Amygdala (tissue), 56 donors: ENCODE measurements around the gene LSM14B.
A peak's percentile ranks its signal among the peaks of the same experiment; 100 is the strongest.
"Not testable (repeated sequence)": the region's sequence is repeated elsewhere in the genome, so short reads cannot be mapped to it uniquely, and the experiment has no call there.

Experiments used
- DNase-seq, 56 donors: peaks; one replicate each; lab custom pipeline; 2025; lab: John Stamatoyannopoulos, UW

Gene LSM14B

DNA sequence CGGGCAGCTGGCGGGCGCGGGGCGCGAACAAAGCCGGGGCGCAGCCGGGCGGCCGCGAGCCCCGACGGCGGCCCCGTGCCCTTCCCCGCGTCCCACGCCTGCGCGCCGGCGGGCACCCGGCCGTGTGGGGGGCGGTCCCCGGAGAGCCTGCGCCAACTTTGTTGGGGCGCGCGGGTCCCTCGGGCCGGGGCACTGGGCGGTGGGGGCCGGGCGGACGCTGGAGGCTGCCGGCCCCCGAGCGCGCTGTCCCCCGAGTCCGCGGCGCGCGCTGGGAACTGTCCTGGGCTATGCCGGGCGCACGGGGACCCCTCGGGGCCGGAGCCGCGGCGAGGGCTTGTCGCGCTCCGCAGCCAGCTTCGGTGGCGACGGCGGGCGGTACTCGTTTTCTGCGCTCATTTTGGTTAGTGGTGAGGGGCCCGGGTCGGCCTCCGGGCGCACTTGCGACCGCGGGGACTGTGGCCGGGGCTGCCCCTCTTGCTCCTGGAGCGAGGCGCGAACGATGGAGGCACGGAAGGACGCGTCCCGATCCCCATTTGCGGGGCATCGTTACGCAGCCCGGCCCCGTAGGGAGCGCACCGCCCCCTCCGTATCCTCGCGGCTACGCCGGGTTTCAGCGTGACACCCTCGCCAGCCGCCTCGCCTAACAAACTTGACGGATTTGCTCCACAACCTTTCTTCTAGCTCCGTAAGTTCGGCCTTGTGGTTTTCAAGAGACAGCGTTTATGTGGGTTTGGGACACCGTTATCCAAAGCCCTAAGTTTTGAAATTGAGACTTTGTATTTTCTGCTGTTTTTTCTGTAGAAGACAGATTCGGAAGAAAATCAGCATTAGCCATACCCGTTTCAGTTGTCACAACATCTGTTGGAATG, 21.9 kb downstream of the LSM14B start:
- DNase-seq: peak in 16 of 56 donors; percentile 8 to 51 (median 36)

DNA sequence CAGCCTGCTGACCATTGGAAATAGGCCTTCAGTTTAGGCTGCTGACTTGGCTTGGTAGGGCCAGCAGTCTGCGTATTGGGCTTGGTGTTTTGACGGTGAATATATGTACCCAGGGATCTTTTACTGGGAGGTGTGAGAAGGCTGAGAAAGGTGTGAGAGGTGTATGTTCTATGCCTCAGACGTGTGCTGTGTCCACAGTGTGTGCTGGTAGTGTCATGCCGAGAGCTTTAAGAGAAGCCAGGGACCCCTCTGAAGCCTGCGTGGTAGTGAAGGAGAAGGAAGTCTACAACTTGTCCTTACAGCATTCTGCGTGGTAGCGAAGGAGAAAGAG, 23.4 kb downstream of the LSM14B start:
- no peak for DNase-seq

DNA sequence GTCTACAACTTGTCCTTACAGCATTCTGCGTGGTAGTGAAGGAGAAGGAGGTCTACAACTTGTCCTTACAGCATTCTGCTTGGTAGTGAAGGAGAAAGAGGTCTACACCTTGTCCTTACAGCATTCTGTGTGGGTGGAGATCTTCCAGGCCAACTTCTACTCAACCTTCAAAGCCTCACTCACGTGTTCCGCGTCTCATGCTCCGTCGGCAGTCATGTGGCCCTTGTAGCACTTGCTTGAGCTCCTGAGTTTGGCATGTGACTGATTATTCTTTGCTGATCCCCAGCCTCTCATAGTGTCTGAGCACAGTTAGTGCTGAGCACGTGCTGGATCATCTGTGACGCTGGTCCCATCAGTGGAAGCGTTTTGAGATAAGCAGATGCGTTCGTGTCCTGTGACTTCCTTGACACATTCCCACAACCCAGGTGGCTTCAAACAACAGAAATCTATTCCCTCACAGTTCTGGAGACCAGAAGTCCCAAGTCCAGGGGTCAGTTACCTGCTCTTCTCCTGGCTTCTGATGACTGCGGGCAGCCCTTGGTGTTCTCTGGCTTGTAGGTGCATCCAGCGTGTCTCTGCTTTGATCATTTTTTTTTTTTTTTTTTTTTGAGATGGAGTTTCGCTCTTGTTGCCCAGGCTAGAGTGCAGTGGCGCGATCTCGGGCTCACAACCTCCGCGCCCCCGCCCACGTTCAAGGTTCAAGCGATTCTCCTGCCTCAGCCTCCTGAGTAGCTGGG, 23.9 kb downstream of the LSM14B start:
- DNase-seq: no peak

DNA sequence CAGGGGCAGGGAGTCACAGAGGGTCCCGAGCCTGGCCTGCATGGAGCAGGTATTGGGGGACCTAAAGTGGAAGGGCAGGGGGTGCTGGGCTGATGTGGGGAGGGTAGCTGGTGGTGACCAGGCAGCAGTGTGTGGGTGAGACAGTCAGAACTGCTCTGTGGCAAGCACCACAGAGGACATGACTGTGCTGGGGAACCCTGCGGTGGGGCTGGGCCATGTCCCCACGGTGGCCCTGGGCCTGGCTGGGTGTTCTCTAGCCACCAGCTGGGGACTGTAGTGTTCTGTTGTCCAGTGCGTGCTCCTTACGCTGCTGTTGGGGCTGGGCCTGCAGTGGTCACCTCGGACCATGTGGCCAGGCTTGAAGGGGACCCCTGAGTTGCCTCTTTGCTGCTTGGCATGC, 24.9 kb downstream of the LSM14B start:
- DNase-seq: no peak

DNA sequence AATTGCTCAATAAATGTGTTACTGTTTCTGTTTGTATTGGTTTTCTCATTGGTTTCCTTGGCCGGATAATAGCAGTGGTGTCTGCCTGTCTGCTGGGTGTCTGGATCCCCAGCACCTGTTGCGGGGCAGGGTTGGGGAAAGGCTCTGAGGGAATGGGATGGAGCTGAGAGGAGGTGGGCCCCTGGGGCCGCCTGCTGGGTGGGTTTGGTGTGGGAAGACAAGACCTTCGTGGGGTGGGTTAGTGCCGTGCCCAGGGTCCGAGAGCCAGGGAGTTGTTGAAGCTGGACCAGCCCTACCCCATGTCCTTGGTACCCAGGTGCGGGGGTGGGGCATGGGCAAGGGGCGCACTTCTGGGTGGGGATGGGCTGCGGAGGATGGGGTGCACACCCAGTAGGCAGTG, 25.3 kb downstream of the LSM14B start:
- DNase-seq: no peak

DNA sequence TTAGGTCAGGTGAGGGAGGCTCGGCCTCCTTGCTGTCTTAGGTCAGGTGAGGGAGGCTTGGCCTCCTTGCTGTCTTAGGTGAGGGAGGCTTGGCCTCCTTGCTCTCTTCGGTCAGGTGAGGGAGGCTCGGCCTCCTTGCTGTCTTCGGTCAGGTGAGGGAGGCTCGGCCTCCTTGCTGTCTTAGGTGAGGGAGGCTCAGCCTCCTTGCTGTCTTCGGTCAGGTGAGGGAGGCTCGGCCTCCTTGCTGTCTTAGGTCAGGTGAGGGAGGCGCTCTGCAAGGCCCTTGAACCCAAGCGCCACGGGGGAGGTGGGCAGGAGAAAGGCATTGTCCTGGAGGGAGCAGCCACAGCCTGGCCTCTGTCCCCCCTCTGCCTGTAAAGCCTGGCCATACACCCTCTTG, 26.1 kb downstream of the LSM14B start:
- DNase-seq: not testable (repeated sequence)

DNA sequence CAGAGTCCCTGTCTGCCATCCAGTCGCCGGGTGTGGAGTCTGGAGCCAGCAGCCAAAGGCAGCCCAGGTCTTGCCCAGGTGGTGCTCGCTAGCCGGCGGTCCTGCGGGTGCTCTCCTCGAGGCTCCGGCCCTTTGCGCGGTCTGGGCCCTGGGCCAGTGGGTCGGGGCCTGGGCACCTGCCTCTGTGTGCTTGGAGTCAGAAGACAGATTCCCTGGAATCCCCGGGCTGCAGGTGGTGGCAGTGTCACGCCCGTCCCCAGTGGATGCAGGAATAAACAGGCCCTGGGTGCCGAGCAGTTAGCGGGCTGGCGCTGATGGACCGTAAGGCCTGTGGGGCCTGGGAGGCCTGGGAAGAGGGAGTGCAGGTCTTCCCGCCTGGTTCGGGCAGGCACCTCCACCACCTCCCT, 26.6 kb downstream of the LSM14B start:
- DNase-seq: no peak

DNA sequence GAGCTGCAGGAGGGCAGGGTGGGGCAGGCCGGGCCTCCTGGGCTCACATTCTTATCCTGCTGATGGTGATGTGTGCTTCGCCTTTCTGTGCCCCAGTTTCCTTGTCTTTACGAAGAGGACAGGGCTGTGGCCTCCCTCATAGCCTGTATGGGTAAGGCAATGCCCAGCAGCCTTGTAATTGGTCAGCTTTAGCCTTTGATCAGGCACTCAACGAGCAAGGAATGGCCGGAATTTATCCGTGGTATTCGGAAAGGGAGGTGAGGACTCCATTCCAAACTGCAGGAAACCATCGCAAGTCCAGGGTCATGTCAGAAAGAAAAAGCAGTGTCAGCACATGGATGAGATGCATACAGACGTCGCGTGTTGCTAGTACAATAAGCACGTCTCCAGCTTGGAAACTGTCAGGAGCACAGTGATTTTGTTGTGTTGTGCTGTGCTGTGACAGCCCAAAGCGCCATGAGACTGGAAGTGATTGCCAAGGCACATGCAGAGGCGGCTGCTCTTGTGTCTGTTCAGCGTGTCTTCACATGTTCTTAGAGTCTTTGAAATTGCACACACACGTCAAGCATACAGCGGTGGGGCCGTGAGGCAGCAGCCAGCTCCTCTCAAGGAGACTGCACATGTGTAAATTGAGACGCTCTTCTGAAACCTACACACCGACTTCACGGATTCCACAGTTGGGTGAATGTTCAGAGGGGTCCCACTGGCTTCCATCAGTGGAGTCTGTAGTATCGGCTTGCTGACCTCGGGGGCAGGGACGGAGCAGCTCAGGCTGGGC, 27.4 kb downstream of the LSM14B start:
- peak in 7 of 56 donors; percentile 8 to 49 (median 23) for DNase-seq

DNA sequence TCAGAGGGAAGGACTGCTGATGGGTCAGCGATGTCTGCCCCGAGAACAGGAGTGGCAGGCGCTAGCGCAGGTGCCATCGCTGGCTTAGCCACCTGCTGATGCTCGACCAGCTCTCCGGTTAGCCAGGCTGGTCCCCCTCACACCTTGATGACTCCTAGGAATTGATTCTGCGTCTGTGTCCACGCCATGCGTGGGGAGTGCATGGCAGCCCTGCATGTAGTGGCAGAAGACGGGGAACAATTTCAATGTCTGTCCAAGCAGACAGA, 28.0 kb downstream of the LSM14B start:
- DNase-seq: no peak

DNA sequence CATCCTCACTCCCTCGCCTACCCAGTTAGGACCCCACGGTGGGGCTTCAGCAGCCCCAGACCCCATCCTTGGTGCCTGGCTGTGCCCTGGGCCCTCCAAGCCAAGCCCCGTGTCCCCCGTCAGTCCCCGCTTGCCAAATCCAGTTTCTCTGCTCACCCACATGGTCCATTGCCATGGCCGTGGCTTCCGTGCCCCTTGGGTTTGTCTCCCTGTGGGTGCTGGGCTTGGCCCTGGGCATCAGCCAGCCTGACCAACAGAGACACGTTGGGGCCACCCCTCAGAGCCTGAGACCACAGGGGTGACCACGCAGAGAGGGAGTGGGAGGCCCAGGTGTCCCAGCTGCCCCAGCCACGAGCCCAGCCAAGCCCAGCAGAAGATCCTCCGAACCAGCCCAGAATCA, 28.9 kb downstream of the LSM14B start:
- no peak for DNase-seq

DNA sequence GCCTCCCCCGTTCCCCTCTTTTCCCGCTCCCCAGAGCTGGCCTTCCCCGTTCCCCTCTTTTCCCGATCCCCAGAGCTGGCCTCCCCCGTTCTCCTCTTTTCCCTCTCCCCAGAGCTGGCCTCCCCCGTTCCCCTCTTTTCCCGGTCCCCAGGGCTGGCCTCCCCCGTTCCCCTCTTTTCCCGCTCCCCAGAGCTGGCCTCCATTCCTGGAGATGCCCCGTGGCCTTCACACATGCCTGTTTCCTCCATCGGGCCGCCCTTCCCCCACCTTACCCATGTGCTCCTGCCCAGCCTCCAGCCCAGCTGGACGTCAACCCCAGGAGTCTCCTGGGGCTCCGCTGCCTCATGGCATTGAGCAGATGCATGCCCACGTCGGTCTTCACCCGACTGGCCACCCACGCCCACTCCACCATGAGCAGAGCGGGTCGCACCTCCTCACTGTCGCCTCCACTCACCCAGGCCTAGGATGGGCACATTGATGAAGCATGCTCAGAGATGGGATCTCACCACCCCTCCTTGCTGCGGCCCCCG, 29.6 kb downstream of the LSM14B start:
- no peak for DNase-seq

DNA sequence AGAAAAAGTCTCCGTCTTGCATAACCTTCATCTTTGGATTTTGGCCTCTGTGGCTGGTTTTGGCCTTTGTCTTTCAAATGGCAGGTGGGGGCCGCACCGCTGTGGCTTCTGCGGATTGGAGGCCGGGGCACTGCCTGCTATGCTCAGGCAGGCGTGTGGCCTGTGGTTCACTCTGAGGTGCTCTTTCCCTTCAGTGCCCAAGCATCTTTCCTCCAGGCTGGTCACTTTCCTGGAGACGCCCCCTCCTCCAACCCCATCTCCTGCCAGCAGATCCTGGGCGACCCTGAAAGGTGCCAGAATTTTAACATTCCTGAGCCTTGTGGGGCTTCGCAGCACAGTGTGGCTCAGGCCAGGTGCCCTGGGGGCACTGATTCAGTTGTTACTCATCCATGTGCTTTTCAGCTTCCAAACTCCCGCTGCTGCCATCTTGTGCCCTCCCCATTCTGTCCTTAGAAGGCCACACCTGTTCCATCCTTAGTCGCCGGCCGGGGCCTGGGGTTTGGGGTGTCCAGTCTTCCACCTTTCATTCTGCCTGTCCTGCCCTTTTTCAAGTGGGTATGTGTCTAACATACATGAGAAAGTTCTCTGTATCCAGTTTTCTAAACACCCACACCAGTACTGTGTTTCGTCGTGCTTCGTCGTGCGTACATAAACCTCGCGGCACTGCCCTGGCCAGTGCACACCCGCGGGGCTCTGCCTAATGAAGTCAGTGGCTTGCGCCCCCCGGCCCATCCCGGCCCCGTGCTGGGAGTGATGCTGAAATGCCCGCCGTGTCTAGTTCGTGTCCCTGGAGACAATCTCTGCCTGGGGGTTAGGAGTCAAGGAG, 33.4 kb downstream of the LSM14B start:
- DNase-seq: no peak

DNA sequence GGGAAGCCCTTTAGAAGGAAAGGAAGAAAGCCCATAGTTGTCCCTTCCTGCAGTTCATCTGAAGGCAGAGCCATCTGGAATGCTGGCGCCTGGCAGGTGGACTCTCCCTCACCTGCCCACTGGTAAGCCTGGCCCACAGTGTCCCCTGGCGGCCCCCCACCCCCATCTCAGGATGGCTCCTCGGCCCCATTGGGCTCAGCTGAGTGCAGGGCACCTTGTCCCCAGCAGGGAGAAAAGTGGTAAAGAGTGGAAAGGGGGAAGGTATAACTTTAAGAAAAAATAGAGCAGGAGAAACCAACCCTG, 33.9 kb downstream of the LSM14B start:
- DNase-seq: no peak

DNA sequence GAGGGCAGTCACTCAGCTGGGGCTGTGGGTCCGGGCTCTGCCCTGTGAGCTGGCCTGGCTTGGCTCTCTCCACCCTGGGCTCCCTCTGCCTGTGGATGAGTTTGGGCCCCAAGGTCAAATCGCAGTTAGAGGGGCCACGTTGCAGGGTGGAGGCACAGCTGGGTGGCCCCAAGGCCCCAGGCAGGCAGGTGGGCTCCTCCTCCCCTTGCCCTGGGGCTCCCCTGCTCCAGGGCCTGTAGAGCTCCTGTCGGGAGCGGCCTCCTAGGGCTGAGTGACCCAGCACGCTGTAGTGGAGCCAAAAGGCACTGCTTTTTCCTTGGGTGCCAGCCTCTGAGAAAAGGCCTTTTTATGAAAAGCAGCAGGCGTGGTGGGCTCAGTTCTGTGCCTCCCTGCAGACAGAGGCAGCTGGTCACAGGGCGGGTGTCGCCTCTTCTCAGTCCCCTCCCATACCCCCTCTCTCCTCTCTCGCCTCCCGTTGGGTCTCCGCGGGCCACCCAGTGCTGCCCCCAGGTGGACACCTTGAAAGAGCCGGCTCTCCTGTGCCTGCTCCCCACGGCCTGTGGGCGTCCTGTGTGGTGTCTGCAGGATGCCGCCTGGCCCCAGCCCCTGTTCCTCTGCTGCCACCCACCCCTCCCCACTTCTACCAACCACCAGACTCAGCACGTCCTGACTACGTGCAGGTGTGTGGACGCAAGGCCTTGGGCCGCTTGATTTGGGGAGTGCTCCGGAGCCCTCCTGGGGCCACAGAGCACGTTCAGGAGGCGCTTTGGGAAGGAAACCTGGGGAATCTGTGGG, 34.5 kb downstream of the LSM14B start:
- DNase-seq: peak in 22 of 56 donors; percentile 6 to 56 (median 29)

DNA sequence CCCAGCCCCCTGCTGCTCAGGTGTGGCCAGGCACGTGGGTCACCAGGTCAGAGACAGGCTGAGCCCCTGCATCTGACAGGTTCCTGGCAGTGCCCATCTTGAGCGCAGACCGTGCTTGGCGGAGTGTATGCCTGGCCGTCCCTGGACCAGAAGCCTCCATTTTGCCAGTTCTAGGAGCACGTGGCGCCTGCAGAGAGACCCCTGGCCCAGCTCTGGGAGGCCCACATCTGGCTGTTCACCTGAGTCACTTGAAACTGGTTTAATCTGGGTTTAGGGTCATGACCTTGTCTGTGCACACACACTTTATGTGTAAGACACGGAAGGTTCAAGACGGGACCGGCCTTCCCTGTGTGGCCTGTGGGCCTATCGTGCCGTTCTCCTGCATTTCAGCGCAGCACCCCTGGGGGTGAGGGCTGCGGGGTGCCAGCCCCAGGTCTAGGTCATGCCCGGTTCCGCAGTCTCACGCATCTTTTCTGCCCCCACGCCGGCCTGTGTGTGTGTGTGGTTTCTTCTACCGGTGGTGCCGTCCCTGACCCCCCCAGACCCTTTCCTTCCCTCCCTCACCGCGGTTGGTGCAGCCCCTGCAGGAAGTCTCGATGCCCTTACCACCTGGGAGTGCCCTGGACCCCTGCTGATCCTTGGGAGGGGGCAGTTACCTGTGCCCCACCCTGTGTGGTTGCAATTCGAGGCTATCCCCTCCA, 35.3 kb downstream of the LSM14B start:
- DNase-seq: no peak

DNA sequence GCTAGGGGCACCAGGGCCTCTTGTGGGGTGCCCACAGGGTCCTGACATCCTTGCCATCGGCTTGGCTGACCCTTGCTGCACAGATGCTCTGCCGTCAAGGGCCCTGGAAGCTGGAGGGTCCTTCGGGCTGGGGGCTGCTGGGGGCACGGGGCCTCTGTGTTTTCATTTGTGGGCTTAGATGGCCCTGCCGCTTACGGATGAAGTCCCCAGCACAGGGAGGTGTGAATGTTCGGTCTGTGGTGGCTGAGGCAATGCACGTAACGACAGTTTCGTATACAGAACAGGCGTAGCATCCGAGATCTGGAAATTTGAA, 35.8 kb downstream of the LSM14B start:
- DNase-seq: no peak

DNA sequence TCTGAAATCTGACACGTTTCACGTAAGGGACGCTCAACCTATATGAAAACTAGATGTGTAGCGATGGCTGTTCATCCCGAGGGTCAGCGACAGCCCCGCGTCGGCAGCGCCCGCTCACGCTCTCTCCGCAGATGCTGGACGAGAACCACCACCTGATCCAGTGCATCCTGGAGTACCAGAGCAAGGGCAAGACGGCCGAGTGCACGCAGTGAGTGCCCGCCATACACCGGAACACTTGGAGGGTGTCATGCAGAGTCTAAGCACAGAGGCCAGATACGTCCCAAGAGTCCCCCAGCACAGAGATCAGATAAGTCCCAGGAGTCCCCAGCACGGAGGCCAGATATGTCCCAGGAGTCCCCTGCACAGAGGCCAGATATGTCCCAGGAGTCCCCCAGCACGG, 36.3 kb downstream of the LSM14B start:
- DNase-seq: no peak

DNA sequence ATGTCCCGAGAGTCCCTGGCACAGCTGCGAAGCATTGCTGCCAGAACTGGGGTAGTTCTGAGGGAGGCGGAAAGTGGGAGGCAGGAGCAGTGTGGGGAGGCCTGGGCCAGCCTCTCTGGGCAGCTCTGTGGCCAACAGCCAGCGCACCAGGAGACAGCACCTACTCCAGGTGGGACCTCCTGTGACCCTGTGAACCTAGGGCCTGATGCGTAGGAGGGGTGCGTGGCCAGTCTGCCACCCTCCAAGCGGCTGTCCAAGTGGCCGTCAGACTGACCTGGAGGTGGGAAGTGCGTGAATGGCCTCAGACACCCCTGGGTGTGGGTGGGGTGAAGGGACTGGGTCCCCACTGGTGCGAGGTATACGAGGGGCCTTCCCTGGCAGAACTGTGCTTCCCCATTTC, 36.8 kb downstream of the LSM14B start:
- no peak for DNase-seq

DNA sequence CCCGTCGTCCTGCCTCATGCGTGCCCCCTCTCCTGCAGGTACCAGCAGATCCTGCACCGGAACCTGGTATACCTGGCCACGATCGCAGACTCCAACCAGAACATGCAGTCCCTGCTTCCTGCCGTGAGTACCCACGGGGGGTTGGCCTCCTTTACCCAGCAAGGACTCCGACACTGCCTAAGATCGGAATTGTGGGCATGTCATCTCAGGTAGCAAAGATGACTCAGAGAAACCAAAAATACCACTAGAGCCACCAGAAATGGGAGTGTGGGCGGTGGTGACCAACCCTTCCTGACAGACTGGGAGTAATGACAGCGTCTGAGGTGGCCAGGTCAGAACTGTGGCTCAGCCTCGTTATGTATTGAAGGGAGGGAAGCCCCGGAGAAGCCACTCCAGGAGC, 37.6 kb downstream of the LSM14B start:
- DNase-seq: no peak
